HCT116 (cell line): Measurements from ENCODE around the gene PSMA7. TPM values are rescaled to one million over a fixed set of nuclear protein-coding genes. Genes with fewer than 3 reads are reported as not detected.

ENCODE experiments used
- ATAC-seq: fragments of 200-7000 bp; cut with Tn5 transposase; 2 replicates; pipeline ENCODE4 v1.9.1; 2020; ENCODE audit warnings: mild to moderate bottlenecking, moderate library complexity
- BruUV-seq: library from RNA; stranded (reverse); fragments of 400-500 nt; replicated peaks from 2 replicates; lab custom pipeline; 2021; lab: Mats Ljungman, UMichigan
- CTCF ChIA-PET: fragments of 300-600 bp; sonication (Branson Sonifier 250); formaldehyde crosslinking; loops from one replicate; lab custom pipeline; 2021; ENCODE audit warnings: antibody characterized with exemption; lab: Charles Lee
- POLR2A ChIA-PET: fragments of 300-600, 350-600 bp; sonication (Branson Sonifier 250); formaldehyde crosslinking; loops from one replicate; lab custom pipeline; 2021; ENCODE audit warnings: antibody characterized with exemption; lab: Charles Lee
- RAD21 ChIA-PET, 2 experiments: fragments of 300-600 bp; sonication (Branson Sonifier 250); formaldehyde crosslinking; loops; one replicate each; lab custom pipeline; 2023; ENCODE audit warnings: low total read pairs in 2 of 2; ENCODE audit not compliant: uncharacterized antibody in 2 of 2, unreplicated experiment in 2 of 2, low non-redundant PET in 1 of 2; lab: Charles Lee
- DNase-seq: peaks from one replicate; pipeline ENCODE4 v3.0.0-alpha.2; 2010; ENCODE audit warnings: low read depth, low spot score
- H2AFZ ChIP-seq: fragments of 200-600 bp; shearing (Covaris generic), sonication (generic); 2 replicates; pipeline ENCODE4 v1.6.1; 2017; ENCODE audit warnings: low read depth, mixed run types, mixed read lengths, antibody characterized with exemption, low read length; ENCODE audit not compliant: poor library complexity, severe bottlenecking
- H3K27ac ChIP-seq: 2 replicates; pipeline ENCODE4 v1.5.1; 2012; ENCODE audit warnings: low read depth, low read length
- H3K27me3 ChIP-seq: fragments of 200-600 bp; sonication (generic); 2 replicates; pipeline ENCODE4 v1.6.1; 2016; ENCODE audit warnings: mixed run types, low read length, mixed read lengths; ENCODE audit not compliant: insufficient read depth
- H3K36me3 ChIP-seq, 2 experiments: fragments of 200-500 bp in 1 of 2; fragments of 200-600 bp in 1 of 2; sonication (Bioruptor generic) in 1 of 2; sonication (generic) in 1 of 2; 2 replicates each; pipeline versions ENCODE4 v1.5.1 to v1.6.1; 2014 to 2016; ENCODE audit warnings: low read length in 2 of 2, inconsistent platforms in 1 of 2, mixed read lengths in 1 of 2, mixed run types in 1 of 2; ENCODE audit not compliant: insufficient read depth in 2 of 2, control insufficient read depth in 1 of 2
- H3K4me1 ChIP-seq, 2 experiments: fragments of 200-600 bp in 1 of 2; sonication (generic) in 1 of 2; 2 replicates each; pipeline versions ENCODE4 v1.5.1 to v1.6.1; 2012 to 2017; ENCODE audit warnings: low read length in 2 of 2, inconsistent platforms in 1 of 2, mild to moderate bottlenecking in 1 of 2, mixed read lengths in 1 of 2, mixed run types in 1 of 2, moderate library complexity in 1 of 2; ENCODE audit not compliant: insufficient read depth in 2 of 2, control insufficient read depth in 1 of 2
- H3K4me2 ChIP-seq: fragments of 200-600 bp; sonication (generic); 2 replicates; pipeline ENCODE4 v1.6.1; 2017; ENCODE audit warnings: mixed run types, low read length, mixed read lengths
- H3K4me3 ChIP-seq, 2 experiments: fragments of 200-600 bp in 1 of 2; sonication (generic) in 1 of 2; replicated peaks in 1 of 2; 2 replicates each; pipeline ENCODE4 v1.5.1; 2011 to 2016; ENCODE audit warnings: low read length in 2 of 2, control low read depth in 1 of 2, low read depth in 1 of 2, mild to moderate bottlenecking in 1 of 2, mixed read lengths in 1 of 2, mixed run types in 1 of 2
- H3K79me2 ChIP-seq: fragments of 200-600 bp; sonication (generic); 2 replicates; pipeline ENCODE4 v1.6.1; 2017; ENCODE audit warnings: mild to moderate bottlenecking, mixed run types, low read length, moderate library complexity, mixed read lengths; ENCODE audit not compliant: insufficient read depth
- H3K9ac ChIP-seq: fragments of 200-600 bp; sonication (generic); 2 replicates; pipeline ENCODE4 v1.6.1; 2016; ENCODE audit warnings: low read length, mixed read lengths
- H3K9me2 ChIP-seq: fragments of 200-600 bp; sonication (generic), shearing (Covaris generic); 2 replicates; pipeline ENCODE4 v1.6.1; 2017; ENCODE audit warnings: mixed run types, mild to moderate bottlenecking, moderate library complexity; ENCODE audit not compliant: insufficient read depth
- H3K9me3 ChIP-seq, 2 experiments: fragments of 200-500 bp in 1 of 2; fragments of 200-600 bp in 1 of 2; sonication (Bioruptor generic) in 1 of 2; sonication (generic) in 1 of 2; 2 replicates each; pipeline ENCODE4 v1.6.1; 2014 to 2017; ENCODE audit warnings: low read length in 2 of 2, mixed read lengths in 2 of 2, inconsistent platforms in 1 of 2, low read depth in 1 of 2, mild to moderate bottlenecking in 1 of 2, mixed run types in 1 of 2, moderate library complexity in 1 of 2; ENCODE audit not compliant: control insufficient read depth in 1 of 2, insufficient read depth in 1 of 2
- H4K20me1 ChIP-seq: fragments of 200-600 bp; sonication (generic), shearing (Covaris generic); 2 replicates; pipeline ENCODE4 v1.6.1; 2017; ENCODE audit warnings: mixed run types, mild to moderate bottlenecking, moderate library complexity; ENCODE audit not compliant: insufficient read depth
- ATF3 ChIP-seq: IDR thresholded peaks from 2 replicates; pipeline ENCODE4 v1.6.1; 2012
- CEBPB ChIP-seq: IDR thresholded peaks from 2 replicates; pipeline ENCODE4 v1.6.1; 2012; ENCODE audit warnings: low read depth
- CTCF ChIP-seq, 3 experiments: fragments of 200-600 bp in 1 of 3; sonication (generic) in 1 of 3; IDR thresholded peaks in 2 of 3; conservative IDR thresholded peaks in 1 of 3; 2 replicates each; pipeline ENCODE4 v1.5.1; 2012 to 2017; ENCODE audit warnings: low read depth in 2 of 3, low read length in 2 of 3, antibody characterized with exemption in 1 of 3, borderline replicate concordance in 1 of 3, control low read depth in 1 of 3, mild to moderate bottlenecking in 1 of 3, mixed read lengths in 1 of 3, mixed run types in 1 of 3, moderate library complexity in 1 of 3; ENCODE audit not compliant: insufficient read depth in 1 of 3
- EGR1 ChIP-seq: IDR thresholded peaks from 2 replicates; pipeline ENCODE4 v1.6.1; 2012; ENCODE audit warnings: low read depth
- EZH2 ChIP-seq: fragments of 200-600 bp; sonication (generic); IDR thresholded peaks from 2 replicates; pipeline ENCODE4 v1.6.1; 2017; ENCODE audit warnings: antibody characterized with exemption, mixed run types
- FOSL1 ChIP-seq: IDR thresholded peaks from 2 replicates; pipeline ENCODE4 v1.6.1; 2012; ENCODE audit warnings: low read depth
- JUND ChIP-seq: IDR thresholded peaks from 2 replicates; pipeline ENCODE4 v1.6.1; 2012
- MAX ChIP-seq: IDR thresholded peaks from 2 replicates; pipeline ENCODE4 v1.6.1; 2012
- POLR2A ChIP-seq: IDR thresholded peaks from 2 replicates; pipeline ENCODE4 v1.7.0; 2011; ENCODE audit warnings: borderline replicate concordance; ENCODE audit not compliant: insufficient read depth, insufficient read length; ENCODE audit errors: extremely low read depth
- POLR2AphosphoS5 ChIP-seq: IDR thresholded peaks from 2 replicates; pipeline ENCODE4 v1.6.1; 2011; ENCODE audit warnings: mild to moderate bottlenecking, low read depth, low read length, moderate library complexity
- SIN3A ChIP-seq: IDR thresholded peaks from 2 replicates; pipeline ENCODE4 v1.6.1; 2012; ENCODE audit warnings: low read depth
- SP1 ChIP-seq: IDR thresholded peaks from 2 replicates; pipeline ENCODE4 v1.6.1; 2012; ENCODE audit warnings: low read depth
- TCF7L2 ChIP-seq: IDR thresholded peaks from 2 replicates; pipeline ENCODE4 v1.7.0; 2011; ENCODE audit warnings: borderline replicate concordance, inconsistent platforms; ENCODE audit not compliant: insufficient read depth, insufficient read length; ENCODE audit errors: extremely low read depth
- YY1 ChIP-seq: IDR thresholded peaks from 2 replicates; pipeline ENCODE4 v1.6.1; 2011; ENCODE audit warnings: low read length, low read depth, moderate library complexity, mild to moderate bottlenecking; ENCODE audit not compliant: insufficient replicate concordance; ENCODE audit errors: extremely low read depth
- ZBTB33 ChIP-seq: IDR thresholded peaks from 2 replicates; pipeline ENCODE4 v1.6.1; 2011; ENCODE audit warnings: mild to moderate bottlenecking, low read length, moderate library complexity; ENCODE audit not compliant: insufficient replicate concordance; ENCODE audit errors: extremely low read depth
- ZFX ChIP-seq: fragments of 450-650 bp; IDR thresholded peaks from 2 replicates; pipeline ENCODE4 v1.6.1; 2017
- intact Hi-C: fragments of 100-400 bp; cut with micrococcal nuclease; formaldehyde crosslinking; loops from 2 replicates; pipeline ENCODE4 v1.10.0; 2022
- total RNA-seq: library from RNA; stranded (reverse); gene quantifications from one replicate; pipeline ENCODE4 v1.2.1, GENCODE V29; 2021; ENCODE audit not compliant: unreplicated experiment

PSMA7 gene
- total RNA-seq, 1 experiment from 2014 or later: 364 TPM

GRCh38 chr20:62117658-62118057 lies 25.5 kb downstream of the PSMA7 start:
- Histone ChIP-seq H3K4me3 (no peak overlapping the region), H4K20me1 (no peaks in the 10 kb centered on the region), H3K9me3 (peaks cover 0 to 2% of the 10 kb centered on the region in 2 experiments; a peak in 1 of 4 replicates), H3K27me3 (no peaks in the 10 kb centered on the region), H3K9me2 (no peaks in the 10 kb centered on the region), H3K4me1 (peaks cover 6 to 16% of the 10 kb centered on the region in 2 experiments), H3K9ac (no peak overlapping the region), H2AFZ (no peak overlapping the region), H3K27ac (no peak overlapping the region), H3K4me2 (no peak overlapping the region), H3K36me3 (no peaks in the 10 kb centered on the region), H3K79me2 (no peaks in the 10 kb centered on the region)
- DNase-seq (no peak), ATAC-seq (no peak)
- intact Hi-C loops: no loop called here
- ChIA-PET CTCF (no interaction called here), POLR2A (no interaction called here), RAD21 (no interaction called here)
- no peak for TF ChIP-seq POLR2A
- no peak for TF ChIP-seq SIN3A
- TF ChIP-seq ZFX: no peak
- no peak for TF ChIP-seq MAX
- TF ChIP-seq POLR2AphosphoS5: no peak
- no peak for TF ChIP-seq EZH2
- no peak for TF ChIP-seq CEBPB
- TF ChIP-seq SP1: no peak
- TF ChIP-seq TCF7L2: no peak
- no TSS peak for BruUV-seq

- CTCF ChIA-PET: no interaction called here
- no TSS peak for BruUV-seq
- Histone ChIP-seq H4K20me1 (no peaks in the 10 kb centered on the region), H3K4me3 (no peak overlapping the region), H3K27ac (no peak overlapping the region), H3K4me2 (no peak overlapping the region), H3K79me2 (no peaks in the 10 kb centered on the region), H3K9ac (no peak overlapping the region), H3K9me3 (peaks cover 0 to 5% of the 10 kb centered on the region in 2 experiments; a peak in 1 of 4 replicates), H3K4me1 (peaks cover 6 to 16% of the 10 kb centered on the region in 2 experiments), H3K27me3 (no peaks in the 10 kb centered on the region), H3K9me2 (no peaks in the 10 kb centered on the region), H3K36me3 (no peaks in the 10 kb centered on the region), H2AFZ (no peak overlapping the region)
- DNase-seq (no peak), ATAC-seq (no peak)
- POLR2A ChIA-PET: no interaction called here
- RAD21 ChIA-PET: no interaction called here
- TF ChIP-seq ZBTB33 (no peak), POLR2AphosphoS5 (no peak), JUND (no peak), ATF3 (no peak), TCF7L2 (no peak), EGR1 (no peak), YY1 (no peak), CTCF (IDR thresholded peaks at IDR 0.05 in 2 of 3, conservative IDR thresholded peaks at IDR 0.05 in 1 of 3; ENCODE audit: borderline replicate concordance in 1 of 3, insufficient read depth in 1 of 3, low read depth in 2 of 3, low read length in 2 of 3) (no peak), FOSL1 (no peak), SIN3A (no peak)
- intact Hi-C loops: no loop called here
Observed at GRCh38 chr20:62117362-62117646, 25.9 kb downstream of the PSMA7 start.
